Nucleus accumbens (tissue), 56 donors: ENCODE data around the gene CLIC5.
"Not testable (repeated sequence)": the region's sequence is repeated elsewhere in the genome, so short reads cannot be mapped to it uniquely, and the experiment has no call there.

ENCODE experiments used
- DNase-seq, 56 donors: peaks; one replicate each; lab custom pipeline; 2025; lab: John Stamatoyannopoulos, UW

CLIC5 gene

GRCh38 chr6:45930420-45931040 lies 85.1 kb downstream of the CLIC5 start:
- peak in 44 of 56 donors; percentile 1 to 63 (median 18) for DNase-seq

- no peak for DNase-seq
These were observed 86.0 kb downstream of the CLIC5 start for GRCh38 chr6:45929421-45930361.

- no peak for DNase-seq
These were observed 86.8 kb downstream of the CLIC5 start for GRCh38 chr6:45928721-45929305.

- DNase-seq: no peak
These were observed 88.0 kb downstream of the CLIC5 start for GRCh38 chr6:45927421-45928320.

- not testable (repeated sequence) for DNase-seq
These were observed 89.2 kb downstream of the CLIC5 start for GRCh38 chr6:45926423-45926822.

GRCh38 chr6:45924763-45925342 lies 90.8 kb downstream of the CLIC5 start:
- no peak for DNase-seq

GRCh38 chr6:45923831-45924391 lies 91.7 kb downstream of the CLIC5 start:
- DNase-seq: no peak

- peak in 46 of 56 donors; percentile 1 to 72 (median 31) for DNase-seq
These were observed 92.8 kb downstream of the CLIC5 start for GRCh38 chr6:45922728-45923351.

- DNase-seq: peak in 2 of 56 donors; percentile 1 to 2
These were observed 93.9 kb downstream of the CLIC5 start for GRCh38 chr6:45921691-45922281.

GRCh38 chr6:45920819-45921511 lies 94.7 kb downstream of the CLIC5 start:
- no peak for DNase-seq

GRCh38 chr6:45917439-45917838 lies 98.2 kb downstream of the CLIC5 start:
- no peak for DNase-seq

GRCh38 chr6:45916692-45917091 lies 99.0 kb downstream of the CLIC5 start:
- DNase-seq: no peak

- no peak for DNase-seq
These were observed 99.7 kb downstream of the CLIC5 start for GRCh38 chr6:45915780-45916468.

- DNase-seq: no peak
These were observed 104.0 kb downstream of the CLIC5 start for GRCh38 chr6:45911691-45912090.

GRCh38 chr6:45903959-45904358 lies 111.7 kb downstream of the CLIC5 start:
- no peak for DNase-seq

GRCh38 chr6:45902984-45903383 lies 112.7 kb downstream of the CLIC5 start:
- DNase-seq: no peak
